Nephron progenitor cell (in vitro differentiated cells): ENCODE results near the gene C14orf132.

Experiments used
- DNase-seq: peaks from one replicate; pipeline ENCODE4 v3.0.0; 2021
- H3K27ac Mint-ChIP-seq: 2 replicates; pipeline ENCODE4 v1.8.0; 2021; ENCODE audit warnings: mild to moderate bottlenecking, moderate library complexity, mixed read lengths
- H3K27me3 Mint-ChIP-seq: 2 replicates; pipeline ENCODE4 v1.8.0; 2021; ENCODE audit warnings: mild to moderate bottlenecking, low read depth, mixed read lengths; ENCODE audit not compliant: poor library complexity
- H3K36me3 Mint-ChIP-seq: 2 replicates; pipeline ENCODE4 v1.8.0; 2021; ENCODE audit warnings: low read depth, mixed read lengths
- H3K4me1 Mint-ChIP-seq: 2 replicates; pipeline ENCODE4 v1.8.0; 2021; ENCODE audit warnings: mixed read lengths
- H3K4me3 Mint-ChIP-seq: 2 replicates; pipeline ENCODE4 v1.8.0; 2021; ENCODE audit warnings: mild to moderate bottlenecking, moderate library complexity, mixed read lengths
- H3K9me3 Mint-ChIP-seq: 2 replicates; pipeline ENCODE4 v1.8.0; 2021; ENCODE audit warnings: mild to moderate bottlenecking, moderate library complexity, mixed read lengths
- TF ChIP-seq, protein P1 (sequence below): fragments of 200-600 bp; sonication (generic); IDR thresholded peaks from 2 replicates; pipeline ENCODE4 v1.5.0; 2021; ENCODE audit warnings: antibody characterized with exemption

C14orf132 gene

DNA sequence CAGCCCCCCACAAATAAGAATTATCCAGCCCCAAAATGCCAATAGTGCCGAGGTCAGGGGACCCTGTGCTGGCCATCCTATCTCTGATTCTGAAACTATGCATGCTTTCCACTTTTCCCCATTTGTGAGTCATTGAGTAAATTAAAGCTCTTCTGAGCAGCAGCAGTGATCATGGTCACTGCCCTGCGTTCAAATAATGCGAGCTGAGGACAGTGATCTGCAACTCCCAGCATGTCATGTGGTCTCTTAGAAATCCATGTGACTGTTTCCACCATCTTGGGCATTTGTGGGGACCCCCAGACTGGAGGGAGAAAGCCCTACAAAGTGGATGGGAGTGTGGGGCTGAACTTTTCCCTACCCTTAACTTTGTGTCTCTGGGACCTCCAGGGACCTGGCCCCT is 53.8 kb downstream of the C14orf132 start:
- Mint-ChIP-seq H3K4me3 (no peak overlapping the region), H3K4me1 (peaks cover 13% of the 10 kb centered on the region), H3K9me3 (no peaks in the 10 kb centered on the region), H3K27ac (no peak overlapping the region), H3K27me3 (no peaks in the 10 kb centered on the region), H3K36me3 (peaks cover 9% of the 10 kb centered on the region)
- DNase-seq, result no peak
- TF ChIP-seq, protein P1, sequence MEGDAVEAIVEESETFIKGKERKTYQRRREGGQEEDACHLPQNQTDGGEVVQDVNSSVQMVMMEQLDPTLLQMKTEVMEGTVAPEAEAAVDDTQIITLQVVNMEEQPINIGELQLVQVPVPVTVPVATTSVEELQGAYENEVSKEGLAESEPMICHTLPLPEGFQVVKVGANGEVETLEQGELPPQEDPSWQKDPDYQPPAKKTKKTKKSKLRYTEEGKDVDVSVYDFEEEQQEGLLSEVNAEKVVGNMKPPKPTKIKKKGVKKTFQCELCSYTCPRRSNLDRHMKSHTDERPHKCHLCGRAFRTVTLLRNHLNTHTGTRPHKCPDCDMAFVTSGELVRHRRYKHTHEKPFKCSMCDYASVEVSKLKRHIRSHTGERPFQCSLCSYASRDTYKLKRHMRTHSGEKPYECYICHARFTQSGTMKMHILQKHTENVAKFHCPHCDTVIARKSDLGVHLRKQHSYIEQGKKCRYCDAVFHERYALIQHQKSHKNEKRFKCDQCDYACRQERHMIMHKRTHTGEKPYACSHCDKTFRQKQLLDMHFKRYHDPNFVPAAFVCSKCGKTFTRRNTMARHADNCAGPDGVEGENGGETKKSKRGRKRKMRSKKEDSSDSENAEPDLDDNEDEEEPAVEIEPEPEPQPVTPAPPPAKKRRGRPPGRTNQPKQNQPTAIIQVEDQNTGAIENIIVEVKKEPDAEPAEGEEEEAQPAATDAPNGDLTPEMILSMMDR, result no peak

DNA sequence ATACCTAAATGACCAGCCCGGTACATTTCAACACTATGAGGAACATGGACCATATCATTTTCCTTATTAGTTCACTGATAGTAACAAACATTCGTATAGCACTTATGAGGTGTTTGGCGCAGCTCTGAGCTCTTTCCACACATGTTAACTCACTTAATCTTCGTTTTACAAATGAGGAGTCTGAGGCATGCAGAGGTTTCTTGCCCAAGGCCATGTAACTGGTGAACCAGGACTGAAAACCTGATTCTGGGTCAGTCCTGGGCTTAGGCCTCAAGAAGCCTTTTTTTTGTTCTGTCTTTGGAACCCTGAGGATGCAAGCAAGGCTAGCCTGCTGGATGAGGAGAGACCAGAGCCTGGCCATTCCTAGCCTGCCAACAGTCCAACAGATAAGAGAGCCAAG is 55.0 kb downstream of the C14orf132 start:
- H3K27me3 Mint-ChIP-seq, result peaks cover 3% of the 10 kb centered on the region

DNA sequence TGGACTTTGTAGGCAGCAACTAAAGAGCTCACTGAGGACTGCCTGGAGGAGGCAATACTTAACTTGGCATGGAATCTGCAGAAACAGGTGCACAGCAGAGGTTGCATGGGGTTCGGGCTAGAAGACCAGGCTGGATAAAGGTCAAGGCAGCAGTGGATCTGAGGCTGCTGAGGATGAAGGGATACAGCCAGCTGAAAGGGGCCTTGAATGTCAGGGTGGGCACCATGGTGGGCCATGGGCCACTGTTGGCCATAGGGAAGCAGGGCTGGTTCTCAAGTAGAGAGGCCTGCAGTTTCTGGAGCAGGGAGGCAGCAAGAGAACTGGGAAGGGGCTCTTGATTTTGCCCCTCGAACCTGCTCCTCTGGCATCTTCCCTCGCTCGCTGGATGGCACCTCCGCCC is 55.5 kb downstream of the C14orf132 start:
- no peaks in the 10 kb centered on the region for H3K36me3 Mint-ChIP-seq
- H3K9me3 Mint-ChIP-seq, result no peaks in the 10 kb centered on the region
- peaks cover 13% of the 10 kb centered on the region for H3K4me1 Mint-ChIP-seq
- no peak for DNase-seq
- peaks cover 3% of the 10 kb centered on the region for H3K27me3 Mint-ChIP-seq
- no peak overlapping the region for H3K4me3 Mint-ChIP-seq
- TF ChIP-seq, protein P1, result no peak
- H3K27ac Mint-ChIP-seq, result no peak overlapping the region

More for the DNA sequence above, 55.0 kb downstream of the C14orf132 start:
- TF ChIP-seq, protein P1, result no peak
- Mint-ChIP-seq H3K4me1 (peaks cover 13% of the 10 kb centered on the region), H3K27ac (no peak overlapping the region), H3K4me3 (no peak overlapping the region), H3K9me3 (no peaks in the 10 kb centered on the region), H3K36me3 (no peaks in the 10 kb centered on the region)
- DNase-seq, result no peak

DNA sequence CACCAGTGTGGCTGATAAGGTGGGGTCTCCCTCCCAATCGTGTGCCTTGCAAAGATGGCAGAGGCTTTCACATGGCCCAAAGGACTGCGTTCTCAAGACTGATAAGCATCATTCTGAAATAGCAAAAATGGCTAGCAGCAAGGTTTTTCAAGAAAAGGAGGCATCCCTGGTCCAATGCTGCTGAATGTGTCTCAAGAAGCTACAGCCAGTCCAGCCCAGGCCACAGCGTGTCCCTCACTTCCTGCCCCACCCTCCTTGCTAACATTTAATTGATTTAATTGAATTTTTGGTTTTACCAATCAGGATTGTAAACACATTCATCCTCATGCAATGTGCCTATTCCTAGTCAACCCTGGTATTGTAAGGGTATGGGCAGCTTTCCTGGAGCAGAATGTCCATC is 55.9 kb downstream of the C14orf132 start:
- no peak overlapping the region for H3K27ac Mint-ChIP-seq
- no peak overlapping the region for H3K4me3 Mint-ChIP-seq
- TF ChIP-seq, protein P1, result no peak

DNA sequence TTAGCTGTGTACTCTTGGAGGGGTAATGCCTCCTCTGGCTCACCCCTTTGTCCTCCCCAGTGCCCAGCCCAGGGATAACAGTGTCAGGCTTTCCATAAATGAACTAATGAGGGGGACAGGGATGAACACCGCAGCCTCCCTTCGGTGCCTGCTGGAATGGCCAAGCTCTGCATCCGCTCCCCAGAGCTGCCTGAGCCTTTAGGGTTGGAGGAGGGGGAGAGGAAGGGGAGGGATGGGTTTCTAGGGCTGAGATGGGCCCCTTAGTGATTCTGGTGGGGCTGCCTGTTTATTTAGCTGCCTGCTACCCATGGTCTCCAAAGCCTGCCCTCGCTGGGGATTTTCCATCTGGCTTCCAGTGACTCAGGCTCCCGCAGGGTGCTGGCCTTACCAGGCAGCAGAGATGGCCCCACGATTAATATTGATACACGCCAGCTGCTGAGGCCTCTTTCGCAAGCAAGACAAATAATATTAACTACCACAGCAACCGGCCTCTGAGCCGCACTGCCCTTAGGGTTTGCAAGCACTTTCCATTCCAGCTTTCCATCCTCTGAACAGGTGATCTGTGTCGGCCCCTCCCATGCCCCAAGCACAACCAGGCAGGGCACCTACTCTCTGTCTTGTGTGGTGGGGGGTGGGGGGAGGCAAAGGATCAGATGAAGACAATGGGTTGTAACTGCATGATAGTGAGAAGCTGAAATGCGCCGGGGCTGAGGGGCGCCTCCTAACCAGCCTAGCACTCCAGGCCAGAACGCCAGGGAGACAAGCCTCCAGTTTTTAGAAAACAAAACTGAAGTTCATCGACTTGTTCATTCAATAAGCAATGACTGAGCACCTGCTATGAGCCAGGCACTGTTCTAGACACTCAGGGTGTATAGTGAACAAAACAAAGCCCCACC is 56.7 kb downstream of the C14orf132 start:
- TF ChIP-seq, protein P1, result no peak
- Mint-ChIP-seq H3K27ac (no peak overlapping the region), H3K36me3 (no peaks in the 10 kb centered on the region), H3K27me3 (peaks cover 3% of the 10 kb centered on the region), H3K4me1 (peaks cover 8% of the 10 kb centered on the region), H3K9me3 (no peaks in the 10 kb centered on the region), H3K4me3 (no peak overlapping the region)
- no peak for DNase-seq

More for the DNA sequence above, 55.9 kb downstream of the C14orf132 start:
- no peaks in the 10 kb centered on the region for H3K9me3 Mint-ChIP-seq
- peaks cover 12% of the 10 kb centered on the region for H3K4me1 Mint-ChIP-seq
- peaks cover 3% of the 10 kb centered on the region for H3K27me3 Mint-ChIP-seq
- no peaks in the 10 kb centered on the region for H3K36me3 Mint-ChIP-seq
- DNase-seq, result no peak
